Mesothelial cell of epicardium (in vitro differentiated cells): Measurements from ENCODE around the gene HPCAL1. TPM values are rescaled to one million over a fixed set of nuclear protein-coding genes. Genes with fewer than 3 reads are reported as not detected.

Source experiments
- DNase-seq, 2 experiments: peaks; one replicate each; pipeline ENCODE4 v3.0.0; 2021; ENCODE audit warnings: low spot score in 2 of 2; ENCODE audit not compliant: unreplicated experiment in 2 of 2
- H3K27ac Mint-ChIP-seq: 2 replicates; pipeline ENCODE4 v1.8.0; 2021; ENCODE audit warnings: mixed read lengths
- H3K27me3 Mint-ChIP-seq: 2 replicates; pipeline ENCODE4 v1.8.0; 2021; ENCODE audit warnings: low read depth, mixed read lengths
- H3K36me3 Mint-ChIP-seq: 2 replicates; pipeline ENCODE4 v1.8.0; 2021; ENCODE audit warnings: mixed read lengths
- H3K4me1 Mint-ChIP-seq: 2 replicates; pipeline ENCODE4 v1.8.0; 2021; ENCODE audit warnings: mixed read lengths
- H3K4me3 Mint-ChIP-seq: 2 replicates; pipeline ENCODE4 v1.8.0; 2021; ENCODE audit warnings: mild to moderate bottlenecking, moderate library complexity, mixed read lengths
- H3K9me3 Mint-ChIP-seq: 2 replicates; pipeline ENCODE4 v1.8.0; 2021; ENCODE audit warnings: mixed read lengths
- total RNA-seq: library from RNA; stranded (reverse); gene quantifications from 3 replicates; pipeline ENCODE4 v1.2.1, GENCODE V29; 2021
- TF ChIP-seq, protein P1 (sequence below): fragments of 200-600 bp; sonication (generic); IDR thresholded peaks from one replicate; pipeline ENCODE4 v1.5.0; 2021; ENCODE audit warnings: antibody characterized with exemption; ENCODE audit not compliant: unreplicated experiment

Gene HPCAL1
- total RNA-seq, 1 donor from 2014 or later, result 17.5 TPM

DNA sequence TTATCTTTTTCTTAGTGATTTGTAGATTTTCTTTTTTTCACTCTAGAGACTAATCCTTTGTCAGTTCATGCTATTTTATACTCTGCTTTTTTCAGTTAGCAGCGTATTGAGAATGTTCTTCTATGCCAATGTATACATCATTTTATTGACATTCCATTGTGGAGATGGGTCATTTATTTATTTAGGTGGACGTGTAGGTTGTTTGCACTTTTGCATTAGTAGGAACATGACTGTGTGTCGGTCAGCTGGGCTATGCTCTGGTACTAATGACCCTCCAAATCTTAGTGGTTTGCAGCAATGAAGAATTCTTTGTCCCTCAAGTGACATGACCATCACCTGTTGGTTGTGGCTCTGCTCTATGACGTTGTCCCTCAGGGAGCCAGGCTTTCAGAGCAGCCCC is 33.6 kb downstream of the HPCAL1 start:
- TF ChIP-seq, protein P1, sequence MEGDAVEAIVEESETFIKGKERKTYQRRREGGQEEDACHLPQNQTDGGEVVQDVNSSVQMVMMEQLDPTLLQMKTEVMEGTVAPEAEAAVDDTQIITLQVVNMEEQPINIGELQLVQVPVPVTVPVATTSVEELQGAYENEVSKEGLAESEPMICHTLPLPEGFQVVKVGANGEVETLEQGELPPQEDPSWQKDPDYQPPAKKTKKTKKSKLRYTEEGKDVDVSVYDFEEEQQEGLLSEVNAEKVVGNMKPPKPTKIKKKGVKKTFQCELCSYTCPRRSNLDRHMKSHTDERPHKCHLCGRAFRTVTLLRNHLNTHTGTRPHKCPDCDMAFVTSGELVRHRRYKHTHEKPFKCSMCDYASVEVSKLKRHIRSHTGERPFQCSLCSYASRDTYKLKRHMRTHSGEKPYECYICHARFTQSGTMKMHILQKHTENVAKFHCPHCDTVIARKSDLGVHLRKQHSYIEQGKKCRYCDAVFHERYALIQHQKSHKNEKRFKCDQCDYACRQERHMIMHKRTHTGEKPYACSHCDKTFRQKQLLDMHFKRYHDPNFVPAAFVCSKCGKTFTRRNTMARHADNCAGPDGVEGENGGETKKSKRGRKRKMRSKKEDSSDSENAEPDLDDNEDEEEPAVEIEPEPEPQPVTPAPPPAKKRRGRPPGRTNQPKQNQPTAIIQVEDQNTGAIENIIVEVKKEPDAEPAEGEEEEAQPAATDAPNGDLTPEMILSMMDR, result no peak
- Mint-ChIP-seq H3K4me1 (peaks cover 24% of the 10 kb centered on the region), H3K27me3 (no peaks in the 10 kb centered on the region), H3K4me3 (no peak overlapping the region), H3K27ac (no peak overlapping the region), H3K9me3 (no peaks in the 10 kb centered on the region), H3K36me3 (peaks cover 5% of the 10 kb centered on the region)
- no peak for DNase-seq

DNA sequence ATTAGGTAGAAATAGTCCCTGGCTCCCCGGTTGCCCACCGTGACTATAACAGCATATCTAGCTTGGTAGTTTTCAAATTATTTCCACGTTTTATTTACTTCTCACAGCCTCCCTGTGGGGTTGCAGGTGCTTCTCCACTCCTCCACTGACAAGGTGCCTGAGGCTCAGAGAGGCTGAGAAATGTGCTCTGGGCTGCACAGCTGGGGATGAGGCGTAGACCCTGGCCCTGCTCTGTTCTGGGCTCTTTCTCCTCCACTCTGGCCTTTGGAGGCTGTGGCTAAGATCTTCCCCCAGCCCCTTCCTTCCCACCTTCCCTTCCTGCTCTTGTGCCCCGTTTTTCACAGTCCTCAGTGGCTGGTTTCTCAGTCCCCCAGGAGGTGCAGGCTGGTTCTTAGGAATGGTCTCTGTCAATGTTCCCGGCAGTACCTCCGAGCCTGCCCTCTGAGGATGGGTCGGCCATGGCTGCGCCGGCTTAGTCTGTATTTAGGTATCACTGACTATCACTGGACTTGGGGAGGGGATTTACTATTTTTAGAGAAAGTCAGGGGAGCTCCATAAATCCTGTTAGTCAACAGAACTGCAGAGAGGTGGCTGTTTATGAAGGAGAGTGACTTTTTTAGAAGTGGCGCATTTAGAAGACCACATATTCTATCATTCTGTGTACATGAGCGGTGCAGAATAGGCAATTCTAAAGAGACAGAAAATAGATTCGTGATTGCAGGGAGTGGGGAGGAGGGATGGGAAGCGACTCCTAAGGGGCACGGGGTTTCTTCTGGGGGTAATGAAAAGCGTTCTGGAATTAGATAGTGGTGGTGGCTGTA is 35.0 kb downstream of the HPCAL1 start:
- H3K9me3 Mint-ChIP-seq, result no peaks in the 10 kb centered on the region
- TF ChIP-seq, protein P1, result no peak
- no peaks in the 10 kb centered on the region for H3K27me3 Mint-ChIP-seq
- peaks cover 5% of the 10 kb centered on the region for H3K36me3 Mint-ChIP-seq
- no peak overlapping the region for H3K4me3 Mint-ChIP-seq
- peaks cover 17% of the 10 kb centered on the region for H3K4me1 Mint-ChIP-seq
- no peak for DNase-seq
- no peak overlapping the region for H3K27ac Mint-ChIP-seq

DNA sequence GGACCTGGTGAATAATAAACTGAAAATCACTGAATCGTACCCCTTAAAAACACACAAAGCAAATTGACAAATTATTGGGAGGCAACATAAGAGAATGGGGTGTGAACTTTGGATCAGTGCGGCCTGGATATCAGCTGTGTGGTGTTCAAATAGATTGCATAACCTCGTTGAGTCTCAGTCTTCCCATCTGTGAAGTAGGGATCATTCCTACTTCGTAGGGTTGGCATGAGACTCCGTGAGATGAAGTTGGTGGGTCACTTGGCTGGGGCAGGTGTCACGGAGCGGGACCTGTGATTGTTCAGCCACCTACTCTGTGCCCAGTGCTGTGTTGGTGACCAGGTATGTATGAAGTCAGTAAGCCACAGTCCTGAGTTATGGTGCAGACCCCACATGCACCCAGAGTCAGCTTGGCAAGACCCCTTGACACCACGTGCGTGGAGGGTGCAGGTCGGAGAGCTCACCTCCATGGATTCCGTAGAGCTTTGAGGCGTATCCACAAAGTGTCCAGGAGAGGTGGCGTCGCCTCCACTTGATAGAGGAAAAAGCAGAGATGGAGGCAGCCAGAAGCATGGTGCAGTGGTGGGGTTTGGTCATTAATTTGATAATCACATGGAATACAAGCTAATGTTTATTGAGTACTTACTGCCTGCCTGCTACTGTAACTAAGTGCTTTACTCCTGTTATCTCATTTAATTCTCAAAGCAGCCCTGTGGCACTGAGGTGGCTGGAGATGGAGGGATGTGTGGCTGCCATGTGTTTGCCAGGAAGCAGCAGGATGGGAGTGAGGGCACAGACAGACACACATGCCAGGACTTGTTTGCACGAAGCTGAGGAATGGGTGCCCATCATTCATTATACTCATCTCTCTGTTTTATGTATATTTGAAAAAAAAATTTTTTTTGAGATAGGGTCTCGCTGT is 35.8 kb downstream of the HPCAL1 start:
- no peak overlapping the region for H3K27ac Mint-ChIP-seq
- H3K4me3 Mint-ChIP-seq, result no peak overlapping the region
- TF ChIP-seq, protein P1, result no peak
- peaks cover 10% of the 10 kb centered on the region for H3K4me1 Mint-ChIP-seq
- H3K36me3 Mint-ChIP-seq, result peaks cover 5% of the 10 kb centered on the region
- no peaks in the 10 kb centered on the region for H3K27me3 Mint-ChIP-seq
- H3K9me3 Mint-ChIP-seq, result no peaks in the 10 kb centered on the region
- no peak for DNase-seq

DNA sequence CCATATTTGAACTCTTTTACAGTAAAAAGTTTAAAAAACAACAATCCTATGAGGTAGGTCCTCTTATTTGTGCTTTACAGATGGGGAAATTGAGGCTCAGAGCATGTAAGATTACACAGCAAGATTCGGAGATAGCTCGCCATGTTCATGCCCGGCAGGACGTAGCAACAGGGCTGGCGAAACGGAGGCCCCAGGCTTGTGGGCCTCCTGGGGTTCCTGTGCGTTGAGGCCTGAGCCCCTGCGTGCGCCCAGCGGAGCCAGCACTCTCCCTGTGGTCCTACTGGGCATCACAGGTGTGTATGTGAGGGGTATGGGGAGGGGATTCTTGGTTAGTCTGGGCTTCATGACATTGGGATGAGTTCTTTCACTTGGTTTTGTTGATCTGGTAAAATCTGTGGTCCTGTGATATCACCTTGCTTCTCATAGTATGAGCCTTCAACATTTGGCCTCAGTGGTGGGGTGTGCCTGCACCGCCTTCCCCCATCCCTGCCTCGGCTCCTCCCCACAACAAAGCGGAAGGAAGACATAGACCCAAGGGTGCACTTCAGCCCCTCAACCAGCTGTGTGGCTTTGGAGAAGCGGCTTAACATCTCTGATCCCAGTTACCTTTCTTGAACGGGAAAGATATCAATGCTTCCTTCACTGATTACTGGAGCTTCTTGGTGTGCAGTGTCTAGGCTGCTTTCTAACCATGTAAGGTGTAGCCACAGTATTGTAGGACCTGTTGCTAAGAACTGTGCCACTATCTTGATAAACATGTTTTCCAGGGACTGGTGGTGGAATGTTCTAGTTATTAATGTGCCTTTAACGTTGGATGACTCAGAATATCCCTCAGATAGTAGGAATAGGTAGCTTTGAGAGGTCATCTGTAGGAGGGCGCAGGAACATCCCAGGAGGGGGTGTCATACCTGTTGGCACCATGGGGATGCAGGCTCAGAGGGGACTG is 37.2 kb downstream of the HPCAL1 start:
- peaks cover 15% of the 10 kb centered on the region for H3K4me1 Mint-ChIP-seq
- no peak overlapping the region for H3K27ac Mint-ChIP-seq
- H3K27me3 Mint-ChIP-seq, result no peaks in the 10 kb centered on the region
- H3K4me3 Mint-ChIP-seq, result no peak overlapping the region
- H3K9me3 Mint-ChIP-seq, result no peaks in the 10 kb centered on the region
- no peak for DNase-seq
- TF ChIP-seq, protein P1, result no peak
- H3K36me3 Mint-ChIP-seq, result peaks cover 4% of the 10 kb centered on the region

DNA sequence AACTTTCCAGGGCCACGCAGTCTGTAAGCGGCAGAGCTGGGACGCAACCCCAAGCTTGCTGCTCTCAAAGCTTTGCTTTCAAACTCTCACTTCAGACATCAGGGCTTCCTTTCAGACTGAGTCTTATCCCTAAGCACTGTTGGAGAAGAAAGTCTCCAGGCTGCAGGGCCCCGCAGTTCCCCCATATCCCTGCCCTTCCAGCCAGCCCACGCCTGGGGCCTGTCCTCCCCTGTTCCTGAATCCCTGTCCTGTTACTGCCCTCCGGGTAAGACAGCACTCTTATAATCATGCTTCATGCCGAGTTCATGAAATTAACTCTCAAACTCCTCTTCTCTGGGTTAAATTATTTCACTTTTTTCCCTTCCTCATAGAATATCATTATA is 37.9 kb downstream of the HPCAL1 start:
- H3K4me3 Mint-ChIP-seq, result no peak overlapping the region
- H3K27ac Mint-ChIP-seq, result no peak overlapping the region
- TF ChIP-seq, protein P1, result no peak
- H3K36me3 Mint-ChIP-seq, result no peaks in the 10 kb centered on the region
- DNase-seq, result no peak
- no peaks in the 10 kb centered on the region for H3K27me3 Mint-ChIP-seq
- peaks cover 15% of the 10 kb centered on the region for H3K4me1 Mint-ChIP-seq
- H3K9me3 Mint-ChIP-seq, result no peaks in the 10 kb centered on the region
